HG02970 (cell line): ENCODE data around the gene AVP.
"Not testable (repeated sequence)": the region's sequence is repeated elsewhere in the genome, so short reads cannot be mapped to it uniquely, and the experiment has no call there.

Experiments
- ATAC-seq: cut with Tn5 transposase; IDR thresholded peaks from one replicate; pipeline ENCODE4 v1.9.1; 2021; ENCODE audit warnings: mild to moderate bottlenecking, moderate library complexity, moderate number of reproducible peaks; ENCODE audit not compliant: unreplicated experiment, low FRiP score

AVP gene

DNA sequence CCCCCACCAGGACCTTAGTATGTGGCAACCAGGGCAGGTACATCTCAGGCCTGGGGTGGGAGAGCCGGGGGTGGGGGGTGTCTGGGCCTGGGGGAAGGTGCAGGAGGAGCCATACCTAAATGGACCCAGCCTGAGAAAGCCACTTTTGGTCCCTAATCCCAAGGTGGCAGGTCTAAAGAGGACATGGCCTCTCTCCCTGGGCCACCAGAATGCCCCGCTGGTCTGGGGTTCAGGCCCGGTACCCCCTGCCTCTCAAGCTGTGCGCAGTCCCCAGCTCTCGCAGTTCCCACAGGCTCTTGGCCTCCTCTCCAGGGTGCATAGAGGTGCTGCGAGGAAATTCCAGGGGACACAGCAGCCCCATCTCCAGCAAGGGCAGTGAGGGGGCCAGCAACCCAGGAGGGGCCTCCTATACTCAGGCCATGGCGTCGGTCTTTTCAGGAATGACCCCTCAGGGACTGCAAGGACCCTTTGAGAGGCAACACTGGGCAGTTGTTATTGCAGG, 1.1 kb upstream of the AVP start:
- ATAC-seq, result no peak

DNA sequence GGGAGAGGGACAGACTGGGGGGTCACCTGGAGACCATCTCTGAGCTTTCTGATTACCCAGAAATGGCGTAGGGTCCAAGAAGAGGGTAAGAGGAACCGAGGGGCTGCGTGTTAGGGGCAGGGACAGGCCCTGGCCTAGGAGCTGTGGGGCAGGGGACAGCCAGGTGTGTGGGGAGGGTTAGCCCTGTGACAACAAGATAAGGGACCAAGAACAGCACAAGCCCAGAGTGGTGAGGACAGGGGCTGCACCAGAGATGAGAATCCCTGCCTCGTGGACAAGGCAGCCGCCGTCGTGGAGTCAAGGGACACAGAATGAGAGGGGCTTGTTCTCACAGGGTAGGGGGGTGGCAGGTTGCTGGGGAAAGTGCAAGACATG, 449 bp upstream of the AVP start:
- ATAC-seq, result no peak

DNA sequence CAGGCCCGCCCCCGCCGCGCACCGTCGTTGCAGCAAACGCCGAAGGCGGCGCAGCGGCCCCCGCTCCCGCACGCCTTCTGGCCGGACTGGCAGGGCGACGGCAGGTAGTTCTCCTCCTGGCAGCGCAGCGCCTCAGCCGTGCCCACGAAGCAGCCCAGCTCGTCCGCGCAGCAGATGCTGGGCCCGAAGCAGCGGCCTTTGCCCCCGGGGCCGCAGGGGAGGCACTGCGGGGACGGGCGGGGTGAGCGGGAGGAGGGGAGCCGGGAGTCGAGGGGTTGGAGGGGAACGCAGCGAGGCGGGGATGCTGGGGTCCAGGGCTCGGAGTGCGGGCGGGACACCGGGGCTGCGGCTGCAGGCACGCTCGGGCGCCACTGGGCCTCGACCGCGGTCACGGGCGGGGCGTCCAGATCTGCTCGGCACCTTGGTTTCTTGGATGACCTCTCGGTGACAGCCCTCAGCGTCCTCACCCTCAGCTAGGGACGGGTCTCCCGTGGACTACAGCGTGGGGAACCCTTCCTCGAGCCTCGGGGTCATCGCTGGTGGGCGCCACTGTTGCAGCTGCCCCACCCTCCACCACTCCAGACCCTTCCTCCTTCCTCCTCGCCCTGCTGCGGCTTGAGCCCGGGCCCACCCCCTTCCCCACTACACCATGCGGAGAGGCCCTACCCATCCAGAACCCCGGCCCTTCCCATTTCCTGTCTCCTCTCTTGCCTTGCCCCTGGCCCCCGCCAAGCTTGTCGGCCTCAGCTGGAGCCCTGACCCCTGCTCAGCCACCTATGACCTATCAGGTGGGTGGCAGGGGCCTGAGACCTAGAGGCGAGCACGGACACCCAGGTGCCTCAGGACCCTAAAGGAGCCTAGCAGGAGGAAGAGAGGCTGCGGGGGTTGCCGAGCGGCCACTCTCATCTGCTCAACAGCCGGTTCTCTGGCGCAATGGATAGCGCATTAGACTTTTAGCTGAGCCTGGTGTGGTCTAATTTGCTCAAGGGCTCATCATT, 1.3 kb downstream of the AVP start:
- ATAC-seq, result no peak

DNA sequence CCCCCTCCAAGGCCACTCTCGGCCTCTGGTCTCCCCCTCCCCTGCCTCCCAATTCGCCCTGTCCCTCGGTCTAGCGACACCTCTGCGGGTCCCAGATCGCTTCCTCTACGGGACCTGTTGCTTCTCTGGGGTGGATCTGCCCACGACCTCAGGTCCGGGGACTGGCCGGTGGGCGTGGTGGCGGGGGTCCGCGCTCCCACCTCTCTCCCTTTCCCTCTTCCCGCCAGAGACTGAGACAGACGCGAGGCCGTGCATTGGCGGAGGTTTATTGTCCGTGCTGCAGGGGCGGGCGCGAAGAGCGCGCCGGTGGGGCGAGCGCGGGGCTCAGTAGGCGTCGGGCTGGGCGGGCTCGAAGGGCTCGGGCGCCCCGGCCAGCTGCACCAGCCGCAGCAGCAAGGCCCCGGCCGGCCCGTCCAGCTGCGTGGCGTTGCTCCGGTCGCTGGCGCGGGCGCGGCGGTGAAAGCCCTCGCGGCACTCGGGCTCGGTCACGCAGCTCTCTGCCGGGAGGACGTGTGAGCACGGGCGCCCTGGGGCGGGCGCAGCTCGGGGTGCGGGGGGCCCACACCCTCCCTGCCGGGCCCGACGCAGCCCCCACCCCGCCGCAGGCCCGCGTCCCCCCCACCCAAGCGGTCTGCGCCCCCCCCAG, 2.1 kb downstream of the AVP start:
- ATAC-seq, result no peak

DNA sequence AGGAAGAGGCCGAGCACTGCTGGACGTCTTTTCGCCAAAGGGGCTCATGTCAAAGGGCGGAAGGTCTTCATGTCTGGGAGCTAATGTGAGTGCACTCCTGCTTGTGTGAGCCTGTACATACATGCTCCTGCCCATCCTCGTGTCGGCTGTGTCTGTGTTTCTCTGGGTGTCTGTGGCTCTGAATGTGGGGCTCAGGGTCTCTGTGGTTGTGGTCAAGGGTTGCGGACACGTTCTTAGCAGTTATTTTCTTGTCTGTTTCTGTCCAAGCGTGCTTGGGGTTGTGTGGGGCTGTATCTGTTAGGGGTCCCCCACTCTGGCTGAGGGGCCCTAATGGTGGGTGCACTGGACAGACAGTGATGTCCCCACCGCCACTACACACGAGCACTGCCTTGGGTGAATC, 2.9 kb downstream of the AVP start:
- no peak for ATAC-seq

DNA sequence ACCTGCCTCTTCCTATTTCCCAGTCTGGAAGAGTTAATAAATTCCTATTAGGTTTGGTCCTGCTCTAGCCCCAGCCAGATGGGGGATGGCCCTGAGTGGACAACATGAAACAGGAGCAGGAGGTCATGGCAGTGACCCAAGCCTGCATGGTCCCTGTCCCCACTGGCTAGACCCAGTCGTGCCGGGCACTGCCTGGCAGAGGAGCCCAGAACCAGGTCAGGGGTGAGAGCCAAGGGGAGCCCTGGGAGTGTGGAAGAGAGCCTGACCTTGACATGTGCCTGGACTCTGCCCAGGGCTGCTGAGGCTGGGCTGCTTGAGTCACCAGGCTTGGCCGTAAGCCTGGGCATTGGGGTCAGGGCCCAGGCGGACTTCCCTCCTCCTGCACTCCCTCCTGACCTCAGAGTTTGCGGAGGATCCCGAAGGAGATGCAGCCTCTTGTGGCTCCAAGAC, 3.6 kb downstream of the AVP start:
- ATAC-seq, result no peak

DNA sequence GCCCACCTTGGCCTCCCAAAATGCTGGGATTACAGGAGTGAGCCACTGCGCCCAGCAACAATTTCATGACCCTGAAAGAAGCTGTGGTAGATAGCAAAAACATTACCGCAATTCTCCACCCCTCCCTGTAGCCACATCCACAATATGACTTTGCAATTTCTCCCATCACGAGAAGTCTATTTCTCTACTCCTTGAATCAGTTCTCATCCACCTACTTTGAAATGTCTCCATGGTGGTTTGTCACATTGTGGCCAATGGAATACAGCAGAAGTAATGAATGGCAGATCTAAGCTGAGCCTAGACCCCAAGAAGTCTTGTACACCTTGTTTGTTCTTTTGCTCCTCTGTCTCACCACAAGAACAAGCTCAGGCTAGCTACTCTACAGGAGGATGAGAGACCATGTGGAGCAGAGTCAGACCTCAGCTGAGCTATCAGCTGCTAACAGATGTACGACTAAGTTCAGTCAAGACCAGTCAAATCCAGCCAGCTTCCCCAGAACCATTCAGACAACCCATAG, 6.8 kb downstream of the AVP start:
- ATAC-seq, result no peak

DNA sequence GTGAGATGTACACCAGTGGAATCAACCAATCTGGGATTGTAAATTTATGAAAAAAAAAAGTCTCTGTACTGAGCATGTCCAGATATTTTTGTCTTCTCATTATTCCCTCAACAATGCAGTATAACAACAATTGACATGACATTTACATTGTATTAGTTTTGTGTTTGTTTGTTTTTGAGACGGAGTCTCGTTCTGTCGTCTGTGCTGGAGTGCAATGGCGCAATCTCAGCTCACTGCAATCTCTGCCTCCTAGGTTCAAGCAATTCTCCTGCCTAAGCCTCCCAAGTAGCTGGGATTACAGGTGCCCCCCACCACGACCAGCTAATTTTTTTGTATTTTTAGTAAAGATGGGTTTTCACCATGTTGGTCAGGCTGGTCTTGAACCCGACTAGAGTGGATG, 9.2 kb downstream of the AVP start:
- not testable (repeated sequence) for ATAC-seq

DNA sequence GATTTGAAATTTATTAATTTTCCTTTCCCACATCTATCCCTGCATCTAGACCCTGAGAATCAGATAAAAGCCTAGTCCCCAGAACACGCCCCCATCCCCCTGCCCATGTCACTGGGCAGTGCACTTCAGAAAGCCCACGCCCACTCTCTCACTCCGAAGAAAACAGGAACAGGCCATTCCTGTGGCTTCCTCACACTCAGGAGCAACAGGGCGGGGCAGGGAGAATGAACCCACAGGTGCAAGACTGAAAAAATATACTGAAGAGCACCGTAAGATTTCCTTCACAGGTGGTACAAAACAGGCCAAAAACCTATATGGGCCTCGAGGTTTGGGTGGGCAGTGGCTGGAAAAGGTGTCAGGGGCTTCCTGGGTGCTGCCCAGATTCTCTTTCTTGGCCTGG, 9.7 kb downstream of the AVP start:
- no peak for ATAC-seq

DNA sequence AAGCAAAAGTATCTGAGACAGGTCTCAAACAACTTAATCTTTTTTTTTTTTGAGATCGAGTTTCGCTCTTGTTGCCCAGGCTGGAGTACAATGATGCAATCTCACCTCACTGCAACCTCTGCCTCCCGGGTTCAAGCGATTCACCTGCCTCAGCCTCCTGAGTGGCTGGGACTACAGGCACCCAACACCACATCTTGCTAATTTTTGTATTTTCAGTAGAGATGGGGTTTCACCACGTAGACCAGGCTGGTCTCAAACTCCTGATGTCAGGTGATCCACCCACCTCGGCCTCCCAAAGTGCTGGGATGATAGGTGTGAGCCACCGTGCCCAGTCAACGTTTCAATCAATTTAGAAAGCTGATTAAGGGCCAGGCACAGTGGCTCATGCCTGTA, 11.3 kb downstream of the AVP start:
- not testable (repeated sequence) for ATAC-seq

DNA sequence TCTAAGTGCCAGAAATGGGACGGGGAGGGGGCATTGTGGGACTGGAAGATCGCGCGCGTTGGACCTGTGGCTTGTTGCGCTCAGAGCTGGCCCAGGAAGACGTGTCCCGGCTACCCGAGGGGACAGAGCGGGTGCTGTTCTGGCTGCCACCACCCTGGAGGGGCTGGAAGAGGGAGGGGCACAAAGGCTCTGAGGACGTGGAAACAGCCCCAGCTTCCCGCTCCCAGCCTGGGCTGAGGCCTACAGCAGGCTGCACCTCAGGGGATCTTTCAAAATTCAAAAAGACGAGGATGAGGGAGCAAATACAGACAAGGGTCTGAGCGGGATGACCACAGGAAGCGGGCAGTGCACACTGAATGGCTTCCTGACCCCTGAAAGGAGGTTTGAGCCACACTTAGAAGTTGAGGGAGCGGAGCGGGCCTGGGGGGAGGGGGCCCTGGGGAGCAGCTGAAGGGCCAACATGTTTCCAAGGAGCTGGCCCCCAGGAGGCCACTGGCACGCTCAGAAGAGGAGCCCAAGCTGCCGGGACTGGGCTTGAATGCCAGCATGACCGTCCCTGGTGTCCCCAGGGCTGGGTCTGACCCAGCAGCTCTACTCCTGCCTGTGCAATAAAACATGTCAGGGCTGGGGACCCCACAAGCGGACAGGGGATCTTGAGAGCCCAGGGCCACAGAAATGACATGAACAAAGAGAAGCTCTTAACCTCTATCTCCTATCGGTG, 11.8 kb downstream of the AVP start:
- no peak for ATAC-seq

DNA sequence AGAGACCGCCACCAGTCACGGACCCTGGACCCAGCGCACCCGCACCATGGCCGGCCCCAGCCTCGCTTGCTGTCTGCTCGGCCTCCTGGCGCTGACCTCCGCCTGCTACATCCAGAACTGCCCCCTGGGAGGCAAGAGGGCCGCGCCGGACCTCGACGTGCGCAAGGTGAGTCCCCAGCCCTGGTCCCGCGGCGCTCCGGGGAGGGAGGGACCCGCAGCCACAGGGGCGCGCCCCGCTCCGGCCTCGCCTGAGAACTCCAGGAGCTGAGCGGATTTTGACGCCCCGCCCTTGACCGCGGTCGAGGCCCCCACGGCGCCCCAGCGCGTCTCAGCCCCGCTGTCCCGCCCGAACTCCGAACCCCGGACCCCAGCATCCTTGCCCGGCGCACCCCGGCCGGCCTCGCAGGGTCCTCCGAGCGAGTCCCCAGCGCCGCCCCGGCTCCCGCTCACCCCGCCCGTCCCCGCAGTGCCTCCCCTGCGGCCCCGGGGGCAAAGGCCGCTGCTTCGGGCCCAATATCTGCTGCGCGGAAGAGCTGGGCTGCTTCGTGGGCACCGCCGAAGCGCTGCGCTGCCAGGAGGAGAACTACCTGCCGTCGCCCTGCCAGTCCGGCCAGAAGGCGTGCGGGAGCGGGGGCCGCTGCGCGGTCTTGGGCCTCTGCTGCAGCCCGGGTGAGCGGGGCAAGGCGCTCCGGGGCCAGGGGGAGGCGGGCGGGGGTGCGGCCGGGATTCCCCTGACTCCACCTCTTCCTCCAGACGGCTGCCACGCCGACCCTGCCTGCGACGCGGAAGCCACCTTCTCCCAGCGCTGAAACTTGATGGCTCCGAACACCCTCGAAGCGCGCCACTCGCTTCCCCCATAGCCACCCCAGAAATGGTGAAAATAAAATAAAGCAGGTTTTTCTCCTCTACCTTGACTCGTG, 12.7 kb downstream of the AVP start, which contains the start of gene OXT:
Gene OXT, plus strand, starts transcription at position 11 of the 920 bp plus-strand sequence. Its CDS starts 36 bp downstream, at position 47.
- ATAC-seq, result no peak

DNA sequence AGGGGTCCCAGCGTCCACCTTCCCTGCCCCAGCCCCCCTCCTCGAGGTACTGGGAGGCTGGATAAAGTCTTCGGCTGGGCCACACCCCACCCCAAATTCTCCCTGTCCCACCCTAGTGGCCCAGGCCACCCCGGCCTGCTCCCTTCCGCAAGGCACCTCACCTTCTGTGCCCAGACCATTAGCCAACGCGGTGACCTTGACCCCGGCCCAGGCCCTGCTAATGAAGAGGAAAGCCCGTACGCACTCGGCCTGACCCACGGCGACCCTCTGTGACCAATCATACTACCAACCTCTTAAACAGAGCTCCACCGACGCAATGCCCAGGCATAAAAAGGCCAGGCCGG, 13.3 kb downstream of the AVP start:
- no peak for ATAC-seq

DNA sequence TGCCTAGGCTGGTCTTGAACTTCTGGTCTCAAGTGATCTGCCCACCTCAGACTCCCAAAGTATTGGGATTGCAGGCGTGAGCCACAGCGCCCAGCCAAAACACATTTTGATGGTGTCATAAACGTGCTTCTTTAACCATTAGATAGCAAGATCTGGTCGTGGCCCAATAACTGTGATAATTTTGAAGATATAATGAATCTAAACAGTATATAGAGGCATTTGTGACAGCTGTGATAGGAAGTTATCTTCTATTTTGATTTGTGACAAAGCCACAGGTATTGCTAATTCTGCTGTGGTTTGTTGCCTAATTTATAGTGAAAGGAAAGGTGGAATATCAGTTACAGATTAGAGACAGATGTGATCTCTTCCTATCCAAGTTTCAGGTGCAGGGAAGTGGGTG, 13.8 kb downstream of the AVP start:
- no peak for ATAC-seq

DNA sequence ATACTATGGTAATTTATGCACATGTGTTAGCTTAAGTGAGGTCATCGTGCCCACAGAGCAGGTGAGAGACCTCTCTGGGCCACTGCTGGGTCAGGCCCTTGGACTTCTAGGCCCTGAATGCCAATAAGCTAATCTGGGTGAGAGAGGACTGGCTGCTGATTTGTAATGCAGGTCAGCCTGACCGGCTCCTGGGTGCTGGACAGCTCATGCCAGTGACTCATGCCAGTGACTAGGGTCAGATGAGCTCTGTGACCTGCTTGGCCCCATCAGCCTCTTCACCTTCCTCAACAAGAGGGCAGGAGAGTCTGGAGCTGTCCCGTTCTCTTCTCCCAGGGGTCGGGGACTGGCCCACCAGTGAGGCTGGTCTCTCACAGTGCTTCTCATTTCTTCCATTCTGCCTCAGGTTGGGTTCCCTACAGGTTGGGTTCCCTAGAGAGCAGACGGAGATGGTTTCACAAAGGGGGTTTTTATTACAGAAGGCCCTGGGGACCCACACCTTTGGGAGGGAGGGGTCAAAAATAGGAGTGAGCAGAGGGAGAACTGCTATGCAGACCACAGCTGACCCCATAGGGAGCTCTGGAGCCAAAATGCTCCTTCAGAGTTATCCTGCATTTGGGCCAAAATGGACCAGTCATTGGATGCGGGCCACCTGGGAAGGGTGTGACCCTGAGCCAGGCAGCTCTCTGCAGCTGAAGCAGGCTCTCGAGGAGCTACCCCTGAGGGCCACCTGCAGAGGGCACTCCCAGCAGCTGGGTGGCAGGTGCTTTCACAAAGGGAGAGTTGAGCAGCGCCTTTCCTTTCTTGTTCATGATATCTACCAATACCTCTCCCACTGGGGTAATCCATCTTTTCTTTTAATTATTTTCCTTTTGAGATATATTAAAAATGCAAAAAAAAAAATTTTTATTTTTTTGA, 15.3 kb downstream of the AVP start:
- ATAC-seq, result no peak

DNA sequence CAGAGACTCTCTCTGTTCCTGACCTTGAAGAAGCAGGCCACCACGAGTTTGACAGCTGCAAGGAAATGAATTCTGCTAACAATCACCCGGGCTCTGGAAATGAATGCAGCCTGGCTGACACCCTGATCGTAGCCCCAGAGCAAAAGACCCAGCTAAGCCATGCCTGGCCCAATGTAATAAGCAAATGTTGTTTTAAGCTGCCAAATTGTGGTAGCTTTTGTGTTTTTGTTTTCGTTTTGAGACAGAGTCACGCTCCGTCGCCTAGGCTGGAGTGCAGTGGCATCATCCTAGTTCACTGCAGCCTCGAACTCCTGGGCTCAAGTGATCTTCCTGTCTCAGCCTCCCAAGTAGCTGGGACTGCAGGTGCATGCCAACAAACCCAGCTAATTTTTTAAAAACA, 16.4 kb downstream of the AVP start:
- ATAC-seq, result no peak

DNA sequence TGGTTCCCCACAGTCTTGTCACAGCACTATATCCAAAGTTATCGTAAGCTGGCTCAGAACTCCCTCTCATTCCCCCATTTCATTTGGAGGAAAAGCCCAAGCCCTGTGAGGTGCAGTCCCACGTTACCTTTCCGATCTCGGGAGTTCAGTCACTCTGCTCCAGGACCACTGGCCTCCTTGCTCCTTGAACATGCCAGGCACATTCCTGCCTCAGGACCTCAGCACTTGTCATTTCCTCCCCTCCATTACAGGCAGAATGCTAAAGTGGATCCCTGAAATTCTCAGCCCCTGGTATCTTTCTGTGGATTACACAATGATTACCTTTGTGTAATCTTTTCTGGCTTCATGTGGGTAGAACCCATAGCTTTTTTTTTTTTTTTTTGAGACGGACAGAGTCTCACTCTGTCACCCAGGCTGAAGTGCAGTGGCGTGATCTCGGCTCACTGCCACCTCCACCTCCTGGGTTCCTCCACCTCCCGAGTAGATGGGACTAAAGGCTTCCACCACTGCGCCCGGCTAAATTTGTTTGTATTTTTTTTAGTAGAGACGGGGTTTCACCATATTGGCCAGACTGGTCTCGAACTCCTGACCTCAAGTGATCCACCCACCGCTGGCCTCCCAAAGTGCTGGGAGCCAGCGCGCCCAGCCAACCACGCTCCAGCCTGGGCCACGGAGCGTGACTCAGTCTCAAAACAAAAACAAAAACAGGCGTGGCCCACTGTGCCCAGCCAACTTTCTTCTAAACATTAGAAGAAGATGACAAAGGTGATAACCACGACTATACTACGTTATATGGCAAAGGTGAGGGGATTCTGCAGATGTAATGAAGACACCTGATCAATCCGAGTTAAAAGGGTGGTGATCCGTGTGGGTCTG, 17.1 kb downstream of the AVP start:
- ATAC-seq, result no peak

DNA sequence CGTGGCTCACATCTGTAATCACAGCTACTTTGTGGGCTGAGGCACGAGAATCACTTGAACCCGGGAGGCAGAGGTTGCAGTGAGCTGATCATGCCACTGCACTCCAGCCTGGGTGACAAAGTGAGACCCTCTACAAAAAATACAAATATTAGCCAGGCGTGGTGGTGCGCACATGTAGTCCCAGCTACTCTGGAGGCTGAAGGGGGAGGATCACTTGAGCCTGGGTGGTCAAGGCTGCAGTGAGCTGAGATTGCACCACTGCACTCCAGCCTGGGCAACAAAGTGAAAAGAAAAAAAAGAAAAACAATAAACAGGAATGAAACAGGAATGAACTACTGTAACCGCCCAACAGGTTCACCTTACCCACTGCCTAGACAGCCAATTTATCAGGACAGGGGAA, 20.4 kb downstream of the AVP start:
- ATAC-seq, result not testable (repeated sequence)
